A549 (cell line): ENCODE data around the gene MCU. TPM values are rescaled to one million over a fixed set of nuclear protein-coding genes. Genes with fewer than 3 reads are reported as not detected.
"Not testable (repeated sequence)": the region's sequence is repeated elsewhere in the genome, so short reads cannot be mapped to it uniquely, and the experiment has no call there.

Source experiments
- ATAC-seq, 2 experiments: fragments of 200-7000 bp in 1 of 2; fragments of >200 bp in 1 of 2; cut with Nextera tagmentation in 1 of 2; cut with Tn5 transposase in 1 of 2; 3 replicates each; pipeline versions ENCODE4 v1.8.0 to v1.9.1; 2018 to 2020; ENCODE audit warnings: mild to moderate bottlenecking in 1 of 2, moderate library complexity in 1 of 2
- CTCF ChIA-PET: fragments of 300-600 bp; sonication (Branson Sonifier 250); formaldehyde crosslinking; extraction: SDS; loops from one replicate; lab custom pipeline; 2021; ENCODE audit warnings: antibody characterized with exemption, inconsistent platforms; lab: Yijun Ruan, JAX
- POLR2A ChIA-PET: fragments of 350-600 bp; formaldehyde crosslinking; extraction: SDS; loops from one replicate; lab custom pipeline; 2021; ENCODE audit warnings: antibody characterized with exemption, inconsistent platforms; lab: Yijun Ruan, JAX
- DNase-seq, 2 experiments: peaks; one replicate each; pipeline versions ENCODE4 v3.0.0 to v3.0.0-alpha.2; 2011 to 2016; ENCODE audit warnings: low read depth in 1 of 2, low spot score in 1 of 2
- FAIRE-seq: peaks from 2 replicates; lab custom pipeline; 2011; peaks lifted over from hg19 to GRCh38; lab: Jason Lieb, UNC
- H3K27ac ChIP-seq, 2 experiments: fragments of >200 bp; sonication (Bioruptor Twin); formaldehyde crosslinking; 3 replicates each; pipeline ENCODE4 v1.5.1; 2016 to 2017
- H3K4me1 ChIP-seq: fragments of >200 bp; sonication (Bioruptor Twin); formaldehyde crosslinking; 3 replicates; pipeline ENCODE4 v1.6.1; 2016
- H3K4me2 ChIP-seq: fragments of >200 bp; sonication (Bioruptor Twin); formaldehyde crosslinking; 3 replicates; pipeline ENCODE4 v1.6.1; 2016
- H3K4me3 ChIP-seq: fragments of >200 bp; sonication (Bioruptor Twin); formaldehyde crosslinking; 3 replicates; pipeline ENCODE4 v1.5.1; 2016
- H3K9me3 ChIP-seq: fragments of >200 bp; sonication (Bioruptor Twin); formaldehyde crosslinking; 3 replicates; pipeline ENCODE4 v1.6.1; 2016
- EP300 ChIP-seq, 2 experiments: fragments of >200 bp; sonication (Bioruptor Twin); formaldehyde crosslinking; IDR thresholded peaks; 2 replicates in 1 of 2; 3 replicates in 1 of 2; pipeline ENCODE4 v1.6.1; 2016 to 2017
- FOSL2 ChIP-seq, 2 experiments: fragments of 450-650 bp in 1 of 2; fragments of >200 bp in 1 of 2; sonication (Bioruptor Twin) in 1 of 2; formaldehyde crosslinking; IDR thresholded peaks; 2 replicates each; pipeline versions ENCODE4 v1.5.0 to v1.6.1; 2016 to 2020; ENCODE audit warnings: mild to moderate bottlenecking in 1 of 2, moderate library complexity in 1 of 2
- FOXS1 ChIP-seq: fragments of 250-450 bp; sonication (Bioruptor Pico); IDR thresholded peaks from 2 replicates; pipeline ENCODE4 v1.5.0; 2020; ENCODE audit warnings: mild to moderate bottlenecking, moderate library complexity
- JUN ChIP-seq, 2 experiments: fragments of >200 bp; sonication (Bioruptor Twin); formaldehyde crosslinking; IDR thresholded peaks; 2 replicates in 1 of 2; 3 replicates in 1 of 2; pipeline ENCODE4 v1.6.1; 2016 to 2017
- MAFK ChIP-seq: fragments of 450-650 bp; IDR thresholded peaks from 2 replicates; pipeline ENCODE4 v1.6.1; 2014; ENCODE audit not compliant: partially characterized antibody
- MAZ ChIP-seq: fragments of 150-350 bp; IDR thresholded peaks from 2 replicates; pipeline ENCODE4 v1.6.1; 2014; ENCODE audit warnings: antibody characterized with exemption, low read depth, low read length, borderline replicate concordance
- NPAS2 ChIP-seq: fragments of 250-450 bp; sonication (Bioruptor Pico); IDR thresholded peaks from 2 replicates; pipeline ENCODE4 v1.8.0; 2022; ENCODE audit warnings: mild to moderate bottlenecking, moderate library complexity, borderline replicate concordance
- RARB ChIP-seq: fragments of 250-450 bp; sonication (Bioruptor Pico); IDR thresholded peaks from 2 replicates; pipeline ENCODE4 v1.8.0; 2021; ENCODE audit warnings: mild to moderate bottlenecking, moderate library complexity
- RNF2 ChIP-seq: fragments of 200-600 bp; sonication (generic); IDR thresholded peaks from 2 replicates; pipeline ENCODE4 v1.6.1; 2016; ENCODE audit warnings: low read depth, mild to moderate bottlenecking, antibody characterized with exemption, moderate library complexity, borderline replicate concordance
- ZSCAN20 ChIP-seq: fragments of 250-450 bp; sonication (Bioruptor Pico); IDR thresholded peaks from 2 replicates; pipeline ENCODE4 v1.8.0; 2022; ENCODE audit warnings: mild to moderate bottlenecking, moderate library complexity
- WGBS: methylation state at CpG from one replicate; pipeline ENCODE4 v1.1.6; 2017; ENCODE audit errors: missing lambda C conversion rate; 5-methylcytosine and 5-hydroxymethylcytosine counted together
- polyA plus RNA-seq, 4 experiments: library from polyadenylated mRNA; depleted of rRNA in 3 of 4; stranded (reverse); fragments of >200 nt; fragmentation: RNase III in 1 of 4; extraction: RNeasy Plus Mini Kit Qiagen cat#74134 plus additional on column Dnase treatment in 1 of 4; gene quantifications; 2 replicates in 3 of 4; 3 replicates in 1 of 4; pipeline ENCODE4 v1.2.3, GENCODE V29; 2011 to 2017
- TF ChIP-seq, protein P1 (sequence below): fragments of >200 bp; sonication (Bioruptor Twin); formaldehyde crosslinking; IDR thresholded peaks from 3 replicates; pipeline ENCODE4 v1.5.1; 2016

Gene MCU
- polyA plus RNA-seq, 2 of the 4 experiments (the other 2 are of a cell fraction), result 44.0 to 221 TPM

DNA sequence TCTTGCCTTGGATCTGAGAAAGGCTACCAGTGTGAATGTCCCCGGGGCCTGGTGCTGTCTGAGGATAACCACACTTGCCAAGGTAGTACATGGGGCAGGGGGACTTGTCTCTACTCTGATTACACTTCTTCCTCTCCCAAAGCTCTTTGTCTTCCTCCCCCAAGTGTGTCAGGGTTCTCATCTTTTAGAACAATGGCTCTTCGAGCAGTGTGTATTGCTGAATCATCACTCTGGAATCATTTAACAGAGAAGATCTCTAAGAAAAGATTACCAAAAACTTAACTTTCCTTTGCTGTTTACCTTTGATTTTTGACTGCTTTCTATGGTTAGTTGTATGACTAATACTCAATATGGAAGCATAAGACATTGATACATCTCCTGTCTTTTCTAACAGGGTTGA is 219.8 kb downstream of the MCU start:
- Histone ChIP-seq H3K4me3 (no peak overlapping the region), H3K9me3 (no peaks in the 10 kb centered on the region), H3K27ac (no peak overlapping the region), H3K4me2 (no peak overlapping the region), H3K4me1 (no peaks in the 10 kb centered on the region)
- ChIA-PET POLR2A (no interaction called here), CTCF (no interaction called here)
- ATAC-seq, result no peak
- TF ChIP-seq, protein P1, sequence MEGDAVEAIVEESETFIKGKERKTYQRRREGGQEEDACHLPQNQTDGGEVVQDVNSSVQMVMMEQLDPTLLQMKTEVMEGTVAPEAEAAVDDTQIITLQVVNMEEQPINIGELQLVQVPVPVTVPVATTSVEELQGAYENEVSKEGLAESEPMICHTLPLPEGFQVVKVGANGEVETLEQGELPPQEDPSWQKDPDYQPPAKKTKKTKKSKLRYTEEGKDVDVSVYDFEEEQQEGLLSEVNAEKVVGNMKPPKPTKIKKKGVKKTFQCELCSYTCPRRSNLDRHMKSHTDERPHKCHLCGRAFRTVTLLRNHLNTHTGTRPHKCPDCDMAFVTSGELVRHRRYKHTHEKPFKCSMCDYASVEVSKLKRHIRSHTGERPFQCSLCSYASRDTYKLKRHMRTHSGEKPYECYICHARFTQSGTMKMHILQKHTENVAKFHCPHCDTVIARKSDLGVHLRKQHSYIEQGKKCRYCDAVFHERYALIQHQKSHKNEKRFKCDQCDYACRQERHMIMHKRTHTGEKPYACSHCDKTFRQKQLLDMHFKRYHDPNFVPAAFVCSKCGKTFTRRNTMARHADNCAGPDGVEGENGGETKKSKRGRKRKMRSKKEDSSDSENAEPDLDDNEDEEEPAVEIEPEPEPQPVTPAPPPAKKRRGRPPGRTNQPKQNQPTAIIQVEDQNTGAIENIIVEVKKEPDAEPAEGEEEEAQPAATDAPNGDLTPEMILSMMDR, result no peak
- no peak for TF ChIP-seq NPAS2
- TF ChIP-seq MAFK, result peak; percentile 80
- FAIRE-seq, result no peak
- 96% methylated on average over 2 of the region's 2 CpGs for WGBS
- no peak for DNase-seq

DNA sequence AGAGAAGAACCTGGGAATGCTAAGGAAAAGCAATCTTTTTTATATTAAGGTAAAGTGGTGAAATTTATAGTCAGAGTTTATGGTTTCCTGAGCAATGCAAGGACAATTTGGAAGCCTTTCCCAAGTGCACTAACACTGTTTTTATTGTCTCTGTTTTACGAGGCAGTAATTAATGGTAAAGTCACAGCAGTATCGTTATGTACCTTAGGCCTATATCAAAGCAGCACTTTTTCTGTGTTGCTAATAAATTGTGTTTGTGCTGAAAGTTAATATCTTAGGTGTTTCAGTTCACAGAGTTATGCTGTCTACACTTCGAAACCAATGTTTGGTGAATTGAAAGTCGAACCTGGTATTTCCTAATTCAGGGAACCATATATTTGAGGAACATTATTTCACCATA is 220.8 kb downstream of the MCU start:
- WGBS, result 84% methylated on average over 4 of the region's 4 CpGs
- H3K4me1 ChIP-seq, result no peaks in the 10 kb centered on the region
- TF ChIP-seq MAZ (no peak), FOSL2 (IDR thresholded peaks at IDR 0.05) (no peak), FOSL2 (CRISPR knock-in tag; IDR thresholded peaks at IDR 0.05) (no peak), EP300 (IDR thresholded peaks at IDR 0.05) (no peak), JUN (IDR thresholded peaks at IDR 0.05) (no peak), FOXS1 (CRISPR knock-in tag) (no peak)
- TF ChIP-seq, protein P1, result no peak
- ATAC-seq (no peak), DNase-seq (no peak), FAIRE-seq (no peak)
- no peak overlapping the region for H3K27ac ChIP-seq
- no peak overlapping the region for H3K4me2 ChIP-seq
- ChIA-PET POLR2A (no interaction called here), CTCF (no interaction called here)
- H3K4me3 ChIP-seq, result no peak overlapping the region
- H3K9me3 ChIP-seq, result no peaks in the 10 kb centered on the region

- ATAC-seq, result peak; percentile 34 to 60; a peak in 2 of 6 replicates
- TF ChIP-seq RNF2, result no peak
- TF ChIP-seq NPAS2, result no peak
- TF ChIP-seq EP300 (IDR thresholded peaks at IDR 0.05), result no peak
- TF ChIP-seq ZSCAN20 (CRISPR knock-in tag), result no peak
- no peak for TF ChIP-seq RARB
- TF ChIP-seq, all 56 proteins: peak for 0
- no peak overlapping the region for H3K27ac ChIP-seq
- no peaks in the 10 kb centered on the region for H3K4me1 ChIP-seq
- peak in 1 of 2 experiments; percentile 14 for DNase-seq
- no peak for FAIRE-seq
- H3K9me3 ChIP-seq, result no peaks in the 10 kb centered on the region
- H3K4me3 ChIP-seq, result no peak overlapping the region
- POLR2A ChIA-PET, result no interaction called here
- no peak overlapping the region for H3K4me2 ChIP-seq
- WGBS, result 68% methylated on average over 7 of the region's 7 CpGs
- CTCF ChIA-PET, result no interaction called here
Measured at GRCh38 chr10:72913287-72913686, 221.3 kb downstream of the MCU start.

DNA sequence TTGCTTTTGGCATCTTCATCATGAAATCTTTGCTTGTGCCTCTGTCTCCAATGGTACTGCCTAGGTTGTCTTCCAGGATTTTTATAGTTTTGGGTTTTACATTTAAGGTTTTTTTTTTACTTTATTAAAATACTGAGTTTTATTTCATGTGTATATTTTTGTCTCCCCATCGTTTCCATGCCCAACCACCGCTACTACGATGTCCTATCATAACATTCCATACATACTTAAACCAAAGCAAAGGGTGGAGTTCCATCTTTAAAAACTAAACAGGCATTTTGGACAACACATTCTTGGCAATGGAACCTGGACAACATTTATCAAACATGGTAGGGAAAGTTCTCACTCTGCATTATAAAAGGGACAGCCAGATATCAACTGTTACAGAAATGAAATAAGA is 225.3 kb downstream of the MCU start:
- ATAC-seq, H3K4me2 ChIP-seq, H3K4me3 ChIP-seq, FAIRE-seq, H3K27ac ChIP-seq, DNase-seq, H3K9me3 ChIP-seq, H3K4me1 ChIP-seq, POLR2A ChIA-PET: not testable (repeated sequence)
- WGBS, result 58% methylated on average over 3 of the region's 3 CpGs
- CTCF ChIA-PET, result interaction anchor here (1.1 kb wide), 1 partner anchor 14 kb away, joined by 3 read pairs; no protein-coding TSS in a partner anchor

DNA sequence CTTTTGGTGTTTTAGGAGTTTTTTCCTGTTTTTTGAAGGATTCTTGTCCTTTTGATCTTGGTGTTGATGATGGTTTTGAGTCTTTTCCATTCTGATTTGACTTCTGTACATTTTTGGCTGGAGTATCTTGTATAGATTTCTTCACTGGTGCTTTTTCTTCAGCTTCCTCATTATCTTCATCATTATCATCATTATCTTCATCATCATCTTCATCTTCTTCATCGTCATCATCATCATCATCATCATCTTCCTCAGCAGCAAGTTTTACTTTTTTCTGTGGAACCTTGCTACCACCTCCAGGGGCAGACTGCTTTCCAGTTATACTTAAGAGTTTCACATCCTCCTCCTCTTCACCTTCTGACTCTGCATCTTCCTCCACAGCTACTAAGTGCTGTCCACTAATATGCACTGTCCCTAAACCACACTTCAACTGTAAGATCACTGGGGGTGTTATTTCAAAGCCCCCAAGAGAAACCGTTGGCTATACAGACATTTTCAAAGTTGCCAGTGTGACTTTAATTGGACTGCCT is 225.9 kb downstream of the MCU start:
- FAIRE-seq, CTCF ChIA-PET, H3K4me1 ChIP-seq: not testable (repeated sequence)

More for the DNA sequence above, 225.9 kb downstream of the MCU start:
- DNase-seq, POLR2A ChIA-PET, H3K27ac ChIP-seq, ATAC-seq, H3K4me3 ChIP-seq, H3K9me3 ChIP-seq, H3K4me2 ChIP-seq: not testable (repeated sequence)
- WGBS, result 31% methylated on average over 2 of the region's 2 CpGs
